H9 (cell line): ENCODE measurements around the gene LRRC45. TPM values are rescaled to one million over a fixed set of nuclear protein-coding genes. Genes with fewer than 3 reads are reported as not detected.

Experiments used
- DNase-seq: peaks from one replicate; pipeline ENCODE4 v3.0.0-alpha.2; 2017
- H2AFZ ChIP-seq: one replicate; pipeline ENCODE4 v1.6.1; 2013; ENCODE audit warnings: mild to moderate bottlenecking, low read length, control low read depth, moderate library complexity
- H2AK5ac ChIP-seq: 2 replicates; pipeline ENCODE4 v1.6.1; 2013; ENCODE audit warnings: low read length, control low read depth, mixed read lengths; ENCODE audit not compliant: insufficient read length
- H2BK120ac ChIP-seq: one replicate; pipeline ENCODE4 v1.6.1; 2013; ENCODE audit warnings: low read depth, mild to moderate bottlenecking, low read length, control low read depth, inconsistent platforms; ENCODE audit not compliant: poor library complexity, severe bottlenecking
- H2BK12ac ChIP-seq: 2 replicates; pipeline ENCODE4 v1.6.1; 2013; ENCODE audit warnings: low read length, control low read depth, mixed read lengths, low read depth; ENCODE audit not compliant: insufficient read length
- H2BK15ac ChIP-seq: 2 replicates; pipeline ENCODE4 v1.6.1; 2013; ENCODE audit warnings: low read depth, low read length, control low read depth
- H2BK20ac ChIP-seq: one replicate; pipeline ENCODE4 v1.6.1; 2013; ENCODE audit warnings: low read depth, mild to moderate bottlenecking, low read length, control low read depth, inconsistent platforms; ENCODE audit not compliant: poor library complexity, severe bottlenecking
- H2BK5ac ChIP-seq: 2 replicates; pipeline ENCODE4 v1.6.1; 2013; ENCODE audit warnings: low read length, control low read depth, mixed read lengths; ENCODE audit not compliant: insufficient read length
- H3K14ac ChIP-seq: 2 replicates; pipeline ENCODE4 v1.6.1; 2013; ENCODE audit warnings: low read length, control low read depth; ENCODE audit not compliant: insufficient read depth
- H3K18ac ChIP-seq: 2 replicates; pipeline ENCODE4 v1.6.1; 2013; ENCODE audit warnings: low read depth, mild to moderate bottlenecking, mixed read lengths, low read length, control low read depth; ENCODE audit not compliant: insufficient read length
- H3K23ac ChIP-seq: 2 replicates; pipeline ENCODE4 v1.6.1; 2013; ENCODE audit warnings: low read length, control low read depth, mixed read lengths, low read depth; ENCODE audit not compliant: insufficient read length
- H3K23me2 ChIP-seq: 2 replicates; pipeline ENCODE4 v1.6.1; 2013; ENCODE audit warnings: low read depth, mild to moderate bottlenecking, mixed read lengths, low read length, control low read depth; ENCODE audit not compliant: insufficient read length, poor library complexity, severe bottlenecking
- H3K27ac ChIP-seq: 2 replicates; pipeline ENCODE4 v1.5.1; 2013; ENCODE audit warnings: low read length, control low read depth, mixed read lengths, low read depth; ENCODE audit not compliant: insufficient read length
- H3K27me3 ChIP-seq: 2 replicates; pipeline ENCODE4 v1.6.1; 2013; ENCODE audit warnings: low read length, control low read depth, inconsistent platforms; ENCODE audit not compliant: insufficient read depth
- H3K4ac ChIP-seq: 2 replicates; pipeline ENCODE4 v1.6.1; 2013; ENCODE audit warnings: low read depth, mild to moderate bottlenecking, control low read depth, inconsistent platforms, low read length, moderate library complexity
- H3K4me1 ChIP-seq: 2 replicates; pipeline ENCODE4 v1.6.1; 2013; ENCODE audit warnings: low read length, control low read depth, inconsistent platforms; ENCODE audit not compliant: insufficient read depth
- H3K4me2 ChIP-seq: 2 replicates; pipeline ENCODE4 v1.6.1; 2013; ENCODE audit warnings: low read length, control low read depth, mixed read lengths; ENCODE audit not compliant: insufficient read length, insufficient read depth
- H3K56ac ChIP-seq: 2 replicates; pipeline ENCODE4 v1.6.1; 2013; ENCODE audit warnings: low read depth, mild to moderate bottlenecking, mixed read lengths, low read length, control low read depth; ENCODE audit not compliant: insufficient read length
- H3K79me1 ChIP-seq: 2 replicates; pipeline ENCODE4 v1.6.1; 2013; ENCODE audit warnings: low read depth, mild to moderate bottlenecking, moderate library complexity, low read length, control low read depth, inconsistent platforms; ENCODE audit not compliant: insufficient read depth, poor library complexity, severe bottlenecking
- H3K79me2 ChIP-seq: 2 replicates; pipeline ENCODE4 v1.6.1; 2013; ENCODE audit warnings: low read length, control low read depth, inconsistent platforms; ENCODE audit not compliant: insufficient read depth
- H3K9ac ChIP-seq: 2 replicates; pipeline ENCODE4 v1.6.1; 2013; ENCODE audit warnings: low read length, control low read depth, mixed read lengths; ENCODE audit not compliant: insufficient read length; ENCODE audit errors: extremely low read depth
- H3K9me3 ChIP-seq: one replicate; pipeline ENCODE4 v1.6.1; 2013; ENCODE audit warnings: low read depth, low read length, inconsistent platforms; ENCODE audit not compliant: control insufficient read depth
- H3T11ph ChIP-seq: one replicate; pipeline ENCODE4 v1.6.1; 2013; ENCODE audit warnings: mild to moderate bottlenecking, low read length, control low read depth, inconsistent platforms
- H4K20me1 ChIP-seq: one replicate; pipeline ENCODE4 v1.6.1; 2013; ENCODE audit not compliant: control insufficient read depth, insufficient read length, insufficient read depth
- H4K5ac ChIP-seq: 2 replicates; pipeline ENCODE4 v1.6.1; 2013; ENCODE audit warnings: low read depth, mild to moderate bottlenecking, mixed read lengths, low read length, control low read depth; ENCODE audit not compliant: insufficient read length
- H4K8ac ChIP-seq: replicated peaks from 2 replicates; pipeline ENCODE4 v1.6.1; 2013; ENCODE audit warnings: low read length, control low read depth, mixed read lengths, low read depth; ENCODE audit not compliant: insufficient read length
- H4K91ac ChIP-seq: 2 replicates; pipeline ENCODE4 v1.6.1; 2013; ENCODE audit warnings: low read depth, mild to moderate bottlenecking, moderate library complexity, mixed read lengths, low read length, control low read depth; ENCODE audit not compliant: insufficient read length
- H3K27ac Mint-ChIP-seq, 3 experiments: 2 replicates in 2 of 3; 3 replicates in 1 of 3; pipeline ENCODE4 v1.8.0; 2020 to 2021; ENCODE audit warnings: mixed read lengths in 3 of 3, mild to moderate bottlenecking in 1 of 3, moderate library complexity in 1 of 3
- H3K27me3 Mint-ChIP-seq: 2 replicates; pipeline ENCODE4 v1.8.0; 2021; ENCODE audit warnings: low read depth, mild to moderate bottlenecking, moderate library complexity, mixed read lengths
- H3K36me3 Mint-ChIP-seq, 3 experiments: 2 replicates in 2 of 3; 3 replicates in 1 of 3; pipeline ENCODE4 v1.8.0; 2020 to 2021; ENCODE audit warnings: low read depth in 3 of 3, mixed read lengths in 3 of 3; ENCODE audit not compliant: insufficient read depth in 1 of 3
- H3K4me1 Mint-ChIP-seq, 2 experiments: 2 replicates each; pipeline ENCODE4 v1.8.0; 2020; ENCODE audit warnings: mixed read lengths in 2 of 2
- H3K4me3 Mint-ChIP-seq, 2 experiments: 2 replicates in 1 of 2; 3 replicates in 1 of 2; pipeline ENCODE4 v1.8.0; 2020 to 2021; ENCODE audit warnings: mild to moderate bottlenecking in 2 of 2, mixed read lengths in 2 of 2, moderate library complexity in 1 of 2
- H3K9me3 Mint-ChIP-seq, 2 experiments: 2 replicates in 1 of 2; 3 replicates in 1 of 2; pipeline ENCODE4 v1.8.0; 2020; ENCODE audit warnings: mild to moderate bottlenecking in 2 of 2, mixed read lengths in 2 of 2, moderate library complexity in 1 of 2
- WGBS: extraction: QIAGEN DNeasy Blood & Tissue Kit; methylation state at CpG from one replicate; pipeline ENCODE4 v1.1.7; 2013; ENCODE audit warnings: missing lambda C conversion rate, low lambda C conversion rate, mixed read lengths; ENCODE audit not compliant: insufficient read length; ENCODE audit errors: extremely low coverage; 5-methylcytosine and 5-hydroxymethylcytosine counted together
- total RNA-seq: library from RNA; stranded (reverse); gene quantifications from 2 replicates; pipeline ENCODE4 v1.2.1, GENCODE V29; 2021
- TF ChIP-seq, protein P1 (sequence below): fragments of 200-600 bp; sonication (generic); conservative IDR thresholded peaks from 3 replicates; pipeline ENCODE4 v1.8.0; 2021; ENCODE audit warnings: antibody characterized with exemption, mild to moderate bottlenecking

The LRRC45 gene
- total RNA-seq, 1 experiment from 2014 or later, result 28.7 TPM

- Histone ChIP-seq H3T11ph (no peak overlapping the region), H2BK12ac (no peak overlapping the region), H4K20me1 (no peaks in the 10 kb centered on the region), H4K8ac (no peak overlapping the region), H3K79me1 (no peaks in the 10 kb centered on the region), H4K91ac (no peak overlapping the region), H2BK120ac (no peak overlapping the region), H2BK5ac (no peak overlapping the region), H3K56ac (no peak overlapping the region), H2AFZ (no peak overlapping the region), H3K23me2 (peaks cover 2% of the 10 kb centered on the region), H3K18ac (no peak overlapping the region), H3K9ac (no peak overlapping the region), H3K27me3 (no peaks in the 10 kb centered on the region), H2BK20ac (no peak overlapping the region), H3K4ac (no peak overlapping the region), H3K27ac (no peak overlapping the region), H3K4me2 (no peak overlapping the region), H3K23ac (no peak overlapping the region), H3K4me1 (no peaks in the 10 kb centered on the region), H3K9me3 (no peaks in the 10 kb centered on the region), H3K14ac (no peak overlapping the region), H4K5ac (no peak overlapping the region), H3K79me2 (no peaks in the 10 kb centered on the region), H2BK15ac (no peak overlapping the region), H2AK5ac (no peak overlapping the region)
- peaks cover 2 to 8% (median 3%) of the 10 kb centered on the region in 3 experiments; a peak in 4 of 7 replicates for H3K36me3 Mint-ChIP-seq
- peaks cover 7 to 10% of the 10 kb centered on the region in 2 experiments for H3K4me1 Mint-ChIP-seq
- TF ChIP-seq, protein P1, sequence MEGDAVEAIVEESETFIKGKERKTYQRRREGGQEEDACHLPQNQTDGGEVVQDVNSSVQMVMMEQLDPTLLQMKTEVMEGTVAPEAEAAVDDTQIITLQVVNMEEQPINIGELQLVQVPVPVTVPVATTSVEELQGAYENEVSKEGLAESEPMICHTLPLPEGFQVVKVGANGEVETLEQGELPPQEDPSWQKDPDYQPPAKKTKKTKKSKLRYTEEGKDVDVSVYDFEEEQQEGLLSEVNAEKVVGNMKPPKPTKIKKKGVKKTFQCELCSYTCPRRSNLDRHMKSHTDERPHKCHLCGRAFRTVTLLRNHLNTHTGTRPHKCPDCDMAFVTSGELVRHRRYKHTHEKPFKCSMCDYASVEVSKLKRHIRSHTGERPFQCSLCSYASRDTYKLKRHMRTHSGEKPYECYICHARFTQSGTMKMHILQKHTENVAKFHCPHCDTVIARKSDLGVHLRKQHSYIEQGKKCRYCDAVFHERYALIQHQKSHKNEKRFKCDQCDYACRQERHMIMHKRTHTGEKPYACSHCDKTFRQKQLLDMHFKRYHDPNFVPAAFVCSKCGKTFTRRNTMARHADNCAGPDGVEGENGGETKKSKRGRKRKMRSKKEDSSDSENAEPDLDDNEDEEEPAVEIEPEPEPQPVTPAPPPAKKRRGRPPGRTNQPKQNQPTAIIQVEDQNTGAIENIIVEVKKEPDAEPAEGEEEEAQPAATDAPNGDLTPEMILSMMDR, result no peak
- no peaks in the 10 kb centered on the region for H3K27me3 Mint-ChIP-seq
- WGBS, result no CpG with 5 or more reads among the region's 24 CpGs
- 0 out of 7 replicates have a peak overlapping the region, but pooled peaks of 1 of the 3 experiments have one; percentile 40 for H3K27ac Mint-ChIP-seq
- no peak for DNase-seq
- H3K9me3 Mint-ChIP-seq, result no peaks in the 10 kb centered on the region
- H3K4me3 Mint-ChIP-seq, result no peak overlapping the region
Observed at GRCh38 chr17:82016875-82017459, 6.1 kb upstream of the LRRC45 start.
